IMR-90 (cell line): ENCODE data around the gene CNTN5. TPM values are rescaled to one million over a fixed set of nuclear protein-coding genes. Genes with fewer than 3 reads are reported as not detected.

Experiments used
- ATAC-seq: fragments of 200-7000 bp; cut with Tn5 transposase; 2 replicates; pipeline ENCODE4 v1.9.1; 2020; ENCODE audit warnings: low read depth, mild to moderate bottlenecking, moderate library complexity
- BruUV-seq: library from RNA; stranded (reverse); fragments of 400-500 nt; replicated peaks from 2 replicates; lab custom pipeline; 2021; lab: Mats Ljungman, UMichigan
- CTCF ChIA-PET: fragments of 300-600 bp; formaldehyde crosslinking; extraction: SDS; loops from one replicate; lab custom pipeline; 2021; ENCODE audit warnings: antibody characterized with exemption; lab: Yijun Ruan, JAX
- POLR2A ChIA-PET: fragments of 300-600 bp; sonication (Branson Sonifier 250); formaldehyde crosslinking; loops from one replicate; lab custom pipeline; 2022; ENCODE audit warnings: antibody characterized with exemption; ENCODE audit not compliant: unreplicated experiment; lab: Charles Lee
- DNase-seq: peaks from one replicate; pipeline ENCODE4 v3.0.0; 2013
- H2AFZ ChIP-seq: replicated peaks from 2 replicates; pipeline ENCODE3; 2013; ENCODE audit warnings: low read length, mild to moderate bottlenecking; ENCODE audit not compliant: poor library complexity
- H2AK5ac ChIP-seq: 2 replicates; pipeline ENCODE4 v1.6.1; 2013; ENCODE audit warnings: low read depth, low read length, inconsistent platforms
- H2AK9ac ChIP-seq: replicated peaks from 2 replicates; pipeline ENCODE3; 2013; ENCODE audit warnings: mild to moderate bottlenecking, low read depth, low read length, moderate library complexity; ENCODE audit not compliant: poor library complexity
- H2BK120ac ChIP-seq: 2 replicates; pipeline ENCODE4 v1.6.1; 2013; ENCODE audit warnings: low read depth, low read length, inconsistent platforms
- H2BK15ac ChIP-seq: 3 replicates; pipeline ENCODE4 v1.6.1; 2013; ENCODE audit warnings: low read depth, low read length, inconsistent platforms
- H2BK20ac ChIP-seq: 2 replicates; pipeline ENCODE4 v1.6.1; 2013; ENCODE audit warnings: low read depth, mild to moderate bottlenecking, inconsistent platforms, low read length, moderate library complexity
- H2BK5ac ChIP-seq: 2 replicates; pipeline ENCODE4 v1.6.1; 2013; ENCODE audit warnings: mild to moderate bottlenecking, low read depth, low read length, inconsistent platforms; ENCODE audit not compliant: poor library complexity, severe bottlenecking
- H3K14ac ChIP-seq: replicated peaks from 2 replicates; pipeline ENCODE4 v1.6.1; 2013; ENCODE audit warnings: low read depth, low read length, inconsistent platforms
- H3K18ac ChIP-seq: 2 replicates; pipeline ENCODE4 v1.6.1; 2013; ENCODE audit warnings: low read depth, low read length, control low read depth
- H3K23ac ChIP-seq: 2 replicates; pipeline ENCODE4 v1.6.1; 2013; ENCODE audit warnings: low read depth, low read length, inconsistent platforms
- H3K27ac ChIP-seq: 2 replicates; pipeline ENCODE4 v1.5.1; 2013; ENCODE audit warnings: mild to moderate bottlenecking, control low read depth, low read length; ENCODE audit not compliant: insufficient read depth
- H3K27me3 ChIP-seq: 2 replicates; pipeline ENCODE4 v1.6.1; 2013; ENCODE audit warnings: low read length; ENCODE audit not compliant: control insufficient read depth, insufficient read depth
- H3K36me3 ChIP-seq: 2 replicates; pipeline ENCODE4 v1.6.1; 2013; ENCODE audit warnings: low read length, mixed read lengths; ENCODE audit not compliant: control insufficient read depth, insufficient read depth
- H3K4ac ChIP-seq: 2 replicates; pipeline ENCODE4 v1.6.1; 2013; ENCODE audit warnings: low read depth, low read length, inconsistent platforms
- H3K4me1 ChIP-seq: 2 replicates; pipeline ENCODE4 v1.6.1; 2013; ENCODE audit warnings: low read length, mixed read lengths; ENCODE audit not compliant: control insufficient read depth, insufficient read depth
- H3K4me2 ChIP-seq: 2 replicates; pipeline ENCODE4 v1.6.1; 2013; ENCODE audit warnings: low read depth, mild to moderate bottlenecking, control low read depth, low read length, moderate library complexity
- H3K4me3 ChIP-seq: 2 replicates; pipeline ENCODE4 v1.5.1; 2013; ENCODE audit warnings: low read depth, mild to moderate bottlenecking, control low read depth, low read length, moderate library complexity; ENCODE audit not compliant: insufficient read depth
- H3K56ac ChIP-seq: 2 replicates; pipeline ENCODE4 v1.6.1; 2013; ENCODE audit warnings: low read length, inconsistent platforms; ENCODE audit not compliant: insufficient read depth; ENCODE audit errors: extremely low read depth
- H3K79me1 ChIP-seq, 2 experiments: 2 replicates each; pipeline ENCODE4 v1.6.1; 2013; ENCODE audit warnings: low read length in 2 of 2, inconsistent platforms in 1 of 2, low read depth in 1 of 2
- H3K9ac ChIP-seq: 2 replicates; pipeline ENCODE4 v1.6.1; 2013; ENCODE audit warnings: low read depth, low read length, control low read depth
- H3K9me1 ChIP-seq: 2 replicates; pipeline ENCODE4 v1.6.1; 2013; ENCODE audit warnings: low read length, inconsistent platforms; ENCODE audit not compliant: insufficient read depth
- H3K9me3 ChIP-seq: 2 replicates; pipeline ENCODE4 v1.6.1; 2013; ENCODE audit warnings: low read length; ENCODE audit not compliant: control insufficient read depth, insufficient read depth
- H4K20me1 ChIP-seq: 2 replicates; pipeline ENCODE4 v1.6.1; 2013; ENCODE audit warnings: low read length, inconsistent platforms; ENCODE audit not compliant: insufficient read depth
- H4K5ac ChIP-seq: 2 replicates; pipeline ENCODE4 v1.6.1; 2013; ENCODE audit warnings: mild to moderate bottlenecking, low read depth, low read length, control low read depth
- H4K8ac ChIP-seq, 2 experiments: 2 replicates each; pipeline ENCODE4 v1.6.1; 2013; ENCODE audit warnings: low read depth in 2 of 2, low read length in 2 of 2, control low read depth in 1 of 2, inconsistent platforms in 1 of 2
- H4K91ac ChIP-seq: 2 replicates; pipeline ENCODE4 v1.6.1; 2013; ENCODE audit warnings: low read depth, low read length, inconsistent platforms; ENCODE audit not compliant: insufficient read depth
- CEBPB ChIP-seq: IDR thresholded peaks from 2 replicates; pipeline ENCODE4 v1.6.1; 2012; ENCODE audit warnings: low read depth, low read length, improper control_type of control experiment
- CHD1 ChIP-seq: IDR thresholded peaks from 2 replicates; pipeline ENCODE4 v1.6.1; 2012; ENCODE audit warnings: low read depth, low read length, improper control_type of control experiment
- CTCF ChIP-seq: conservative IDR thresholded peaks from 2 replicates; pipeline ENCODE4 v1.5.1; 2012; ENCODE audit warnings: mild to moderate bottlenecking, low read depth, low read length, improper control_type of control experiment
- ELK1 ChIP-seq: fragments of 150-350 bp; IDR thresholded peaks from 2 replicates; pipeline ENCODE4 v1.6.1; 2016; ENCODE audit warnings: low read depth, mild to moderate bottlenecking, low read length, moderate library complexity, borderline replicate concordance
- FOS ChIP-seq: fragments of 150-350 bp; IDR thresholded peaks from 2 replicates; pipeline ENCODE4 v1.6.1; 2016; ENCODE audit warnings: low read depth, low read length
- MAFK ChIP-seq: IDR thresholded peaks from 2 replicates; pipeline ENCODE4 v1.6.1; 2012; ENCODE audit warnings: low read depth, low read length, improper control_type of control experiment
- MAZ ChIP-seq: IDR thresholded peaks from 2 replicates; pipeline ENCODE4 v1.6.1; 2012; ENCODE audit warnings: low read depth, mild to moderate bottlenecking, low read length, improper control_type of control experiment, moderate library complexity, borderline replicate concordance
- MXI1 ChIP-seq: IDR thresholded peaks from 2 replicates; pipeline ENCODE4 v1.6.1; 2012; ENCODE audit warnings: low read depth, mild to moderate bottlenecking, low read length, moderate library complexity, borderline replicate concordance
- NFE2L2 ChIP-seq: fragments of 150-350 bp; IDR thresholded peaks from 2 replicates; pipeline ENCODE4 v1.6.1; 2016; ENCODE audit warnings: low read depth, mild to moderate bottlenecking, low read length
- POLR2A ChIP-seq: IDR thresholded peaks from 2 replicates; pipeline ENCODE4 v1.6.1; 2012; ENCODE audit warnings: mild to moderate bottlenecking, low read depth, low read length
- RAD21 ChIP-seq: IDR thresholded peaks from 2 replicates; pipeline ENCODE4 v1.6.1; 2012; ENCODE audit warnings: low read length, improper control_type of control experiment
- RCOR1 ChIP-seq: IDR thresholded peaks from 2 replicates; pipeline ENCODE4 v1.6.1; 2012; ENCODE audit warnings: mild to moderate bottlenecking, low read length, improper control_type of control experiment; ENCODE audit not compliant: insufficient replicate concordance
- RFX5 ChIP-seq: IDR thresholded peaks from 2 replicates; pipeline ENCODE4 v1.8.0; 2012; ENCODE audit warnings: low read depth, mild to moderate bottlenecking, low read length, moderate library complexity
- SMC3 ChIP-seq: fragments of 150-350 bp; IDR thresholded peaks from 2 replicates; pipeline ENCODE4 v1.6.1; 2016; ENCODE audit warnings: low read depth, mild to moderate bottlenecking, antibody characterized with exemption, low read length, moderate library complexity
- USF2 ChIP-seq: fragments of 150-350 bp; IDR thresholded peaks from 2 replicates; pipeline ENCODE4 v1.6.1; 2017; ENCODE audit warnings: mild to moderate bottlenecking, antibody characterized with exemption, low read length, low read depth
- WGBS, 2 experiments: methylation state at CpG; one replicate each; pipeline versions ENCODE4 v1.1.5 to v1.1.7; 2013; ENCODE audit warnings: missing lambda C conversion rate in 2 of 2; ENCODE audit not compliant: insufficient read length in 1 of 2; ENCODE audit errors: extremely low coverage in 2 of 2; 5-methylcytosine and 5-hydroxymethylcytosine counted together
- dilution Hi-C: fragments of 300-500 bp; cut with HindIII; formaldehyde crosslinking; loops from one replicate; pipeline ENCODE4 v1.14.3; 2018; ENCODE audit warnings: low sequenced_read_pairs; ENCODE audit not compliant: unreplicated experiment
- in situ Hi-C: fragments of 300-500 bp; cut with MboI; formaldehyde crosslinking; loops from 3 replicates; pipeline ENCODE4 v1.14.3; 2019; ENCODE audit warnings: low sequenced_read_pairs, inconsistent platforms, mixed read lengths
- intact Hi-C: fragments of 100-400 bp; cut with micrococcal nuclease; formaldehyde crosslinking; loops from 2 replicates; pipeline ENCODE4 v1.10.0; 2022
- polyA plus RNA-seq, 3 experiments: library from polyadenylated mRNA; depleted of rRNA; stranded (reverse); fragments of >200 nt; gene quantifications; 2 replicates each; pipeline ENCODE4 v1.2.3, GENCODE V29; 2012; ENCODE audit warnings: low replicate concordance in 1 of 3
- total RNA-seq: library from RNA; depleted of rRNA; stranded (reverse); fragments of >200 nt; gene quantifications from 2 replicates; pipeline ENCODE4 v1.2.3, GENCODE V29; 2012

CNTN5 gene
- total and polyA plus RNA-seq, 2 of the 4 experiments (the other 2 are of a cell fraction), result not detected

GRCh38 chr11:99192716-99193115 is 172.0 kb downstream of the CNTN5 start:
- dilution Hi-C loops (no loop called here), in situ Hi-C loops (no loop called here), intact Hi-C loops (no loop called here)
- no peak overlapping the region for H3K4me3 ChIP-seq
- no peak for TF ChIP-seq CHD1
- TF ChIP-seq NFE2L2, result no peak
- TF ChIP-seq CEBPB, result no peak
- no peak for TF ChIP-seq FOS
- no peak for TF ChIP-seq MAZ
- TF ChIP-seq USF2, result no peak
- TF ChIP-seq CTCF, result no peak
- no peak for TF ChIP-seq RAD21
- TF ChIP-seq SMC3, result no peak
- TF ChIP-seq RCOR1, result no peak
- TF ChIP-seq RFX5, result no peak
- no peak for TF ChIP-seq POLR2A
- no peak for TF ChIP-seq MAFK
- TF ChIP-seq MXI1, result no peak
- no peak for TF ChIP-seq ELK1
- ChIA-PET CTCF (no interaction called here), POLR2A (no interaction called here)
- no peaks in the 10 kb centered on the region for H3K27me3 ChIP-seq
- no peak for DNase-seq
- H3K79me1 ChIP-seq, result no peaks in the 10 kb centered on the region
- no peak overlapping the region for H4K8ac ChIP-seq
- H2AK9ac ChIP-seq, result no peak overlapping the region
- no peaks in the 10 kb centered on the region for H4K20me1 ChIP-seq
- no peak for ATAC-seq
- no peak overlapping the region for H3K4ac ChIP-seq
- no CpG with 5 or more reads among the region's 1 CpG for WGBS, 2 experiments
- H2BK15ac ChIP-seq, result no peak overlapping the region
- no peaks in the 10 kb centered on the region for H3K9me3 ChIP-seq
- H2BK120ac ChIP-seq, result no peak overlapping the region
- H3K18ac ChIP-seq, result no peak overlapping the region
- H4K91ac ChIP-seq, result no peak overlapping the region
- no peak overlapping the region for H3K14ac ChIP-seq
- H2AK5ac ChIP-seq, result no peak overlapping the region
- no peak overlapping the region for H3K27ac ChIP-seq
- no peak overlapping the region for H2AFZ ChIP-seq
- H3K4me1 ChIP-seq, result no peaks in the 10 kb centered on the region
- no peaks in the 10 kb centered on the region for H3K9me1 ChIP-seq
- H3K36me3 ChIP-seq, result no peaks in the 10 kb centered on the region
- H2BK20ac ChIP-seq, result no peak overlapping the region
- H3K4me2 ChIP-seq, result no peak overlapping the region
- H3K9ac ChIP-seq, result no peak overlapping the region
- no peak overlapping the region for H4K5ac ChIP-seq
- no peak overlapping the region for H3K56ac ChIP-seq
- no peak overlapping the region for H2BK5ac ChIP-seq
- no TSS peak for BruUV-seq
- H3K23ac ChIP-seq, result no peak overlapping the region
